SU-DHL-6 (cell line): ENCODE data around the gene TAF15.

ENCODE experiments used
- H2AFZ ChIP-seq: fragments of 200-600 bp; sonication (generic); 2 replicates; pipeline ENCODE4 v1.6.1; 2014; ENCODE audit warnings: low read depth, mild to moderate bottlenecking, moderate library complexity, mixed read lengths, antibody characterized with exemption, low read length; ENCODE audit not compliant: severe bottlenecking
- H3F3A ChIP-seq: fragments of 200-600 bp; shearing (Covaris generic); 2 replicates; pipeline ENCODE4 v1.6.0; 2016; ENCODE audit warnings: antibody characterized with exemption, mild to moderate bottlenecking; ENCODE audit not compliant: insufficient read depth
- H3K27ac ChIP-seq: fragments of 200-600 bp; sonication (generic); 2 replicates; pipeline ENCODE4 v1.5.1; 2016; ENCODE audit warnings: low read depth, mild to moderate bottlenecking, low read length, moderate library complexity, mixed read lengths
- H3K27me3 ChIP-seq: fragments of 200-600 bp; sonication (generic), shearing (Covaris generic); 2 replicates; pipeline ENCODE4 v1.6.0; 2014; ENCODE audit warnings: mild to moderate bottlenecking, low read length
- H3K36me3 ChIP-seq: fragments of 200-600 bp; sonication (generic); 2 replicates; pipeline ENCODE4 v1.6.1; 2014; ENCODE audit warnings: mild to moderate bottlenecking, low read length, mixed read lengths
- H3K4me2 ChIP-seq: fragments of 300-600, 200-600 bp; shearing (Covaris generic), sonication (generic); 2 replicates; pipeline ENCODE4 v1.6.0; 2014; ENCODE audit warnings: low read length, low read depth, mild to moderate bottlenecking; ENCODE audit not compliant: poor library complexity, severe bottlenecking
- H3K4me3 ChIP-seq: fragments of 200-600 bp; sonication (generic); 2 replicates; pipeline ENCODE4 v1.5.1; 2014; ENCODE audit warnings: antibody characterized with exemption, low read length, mild to moderate bottlenecking, mixed read lengths; ENCODE audit not compliant: insufficient read depth, poor library complexity, severe bottlenecking
- H3K79me2 ChIP-seq: fragments of 200-600 bp; sonication (generic); 2 replicates; pipeline ENCODE4 v1.6.1; 2014; ENCODE audit warnings: mild to moderate bottlenecking, low read length, moderate library complexity; ENCODE audit not compliant: insufficient read depth
- H3K9ac ChIP-seq: fragments of 200-600 bp; sonication (generic); 2 replicates; pipeline ENCODE4 v1.7.0; 2014; ENCODE audit warnings: mild to moderate bottlenecking, low read length
- H3K9me2 ChIP-seq: fragments of 200-600 bp; sonication (generic); replicated peaks from 2 replicates; pipeline ENCODE4 v1.6.1; 2014; ENCODE audit warnings: low read length; ENCODE audit not compliant: insufficient read depth
- H3K9me3 ChIP-seq: fragments of 200-600 bp; sonication (generic); 2 replicates; pipeline ENCODE4 v1.6.1; 2014; ENCODE audit warnings: low read length, mixed read lengths; ENCODE audit not compliant: insufficient read depth
- H4K20me1 ChIP-seq: fragments of 200-600 bp; sonication (generic); 2 replicates; pipeline ENCODE4 v1.6.1; 2014; ENCODE audit warnings: low read depth, mild to moderate bottlenecking, antibody characterized with exemption, low read length, moderate library complexity, mixed read lengths
- EZH2phosphoT487 ChIP-seq: fragments of 200-600 bp; sonication (generic), shearing (Covaris generic); conservative IDR thresholded peaks from 2 replicates; pipeline ENCODE4 v1.6.1; 2018; ENCODE audit warnings: mild to moderate bottlenecking, antibody characterized with exemption, low read length, moderate library complexity, mixed read lengths
- TF ChIP-seq, protein P1 (sequence below): fragments of 200-600 bp; sonication (generic); IDR thresholded peaks from one replicate; pipeline ENCODE4 v1.5.1; 2017; ENCODE audit warnings: antibody characterized with exemption, mild to moderate bottlenecking, low read length, moderate library complexity; ENCODE audit not compliant: insufficient read depth, poor library complexity, severe bottlenecking

Gene TAF15

DNA sequence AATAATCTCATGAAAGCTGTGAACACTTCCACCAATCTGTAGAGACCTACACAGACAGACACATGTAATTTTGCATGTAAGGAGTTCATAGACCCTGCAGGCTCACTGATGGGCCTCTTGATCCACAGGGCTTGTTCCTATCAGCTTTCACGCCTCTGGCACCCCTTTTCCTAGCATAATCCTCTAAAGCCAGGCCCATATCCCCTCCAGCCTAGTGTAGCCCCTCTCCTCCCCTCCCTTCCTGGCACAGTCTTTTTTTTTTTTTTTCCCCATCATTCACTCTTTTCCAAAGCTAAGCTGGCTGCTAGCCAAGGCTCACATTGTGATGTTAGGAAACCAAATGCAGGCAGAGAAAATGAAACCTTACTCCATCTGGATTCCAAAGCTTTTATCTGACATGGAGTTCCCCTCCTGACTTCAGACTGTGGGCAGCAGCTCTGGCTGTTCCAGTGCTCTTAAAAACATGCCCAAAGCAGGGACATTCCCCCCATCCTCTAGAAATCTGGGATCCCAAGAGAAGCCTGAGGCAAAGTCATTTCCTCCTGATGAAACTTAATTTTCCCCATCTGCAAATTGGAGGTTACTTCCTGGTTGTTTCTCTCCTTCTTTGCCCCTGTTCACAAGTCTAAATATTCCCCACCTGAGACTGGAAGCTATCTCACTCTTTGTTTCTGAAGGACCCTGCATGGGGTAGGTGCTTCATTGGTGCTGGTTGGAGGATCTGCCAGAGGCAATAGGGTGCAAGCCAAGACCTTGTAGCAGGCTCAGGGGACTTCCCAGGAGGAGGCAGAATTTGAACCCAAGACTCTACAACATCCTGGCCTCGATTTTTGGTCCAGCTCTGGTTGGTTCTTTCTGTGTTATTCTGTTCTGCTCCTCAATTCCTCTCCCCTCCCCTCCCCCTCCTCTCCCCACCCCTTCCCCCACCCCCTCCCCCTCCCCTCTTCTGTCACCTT is 80.8 kb downstream of the TAF15 start:
- Histone ChIP-seq H3K27ac (no peak overlapping the region), H2AFZ (no peak overlapping the region)
- no peak for TF ChIP-seq EZH2phosphoT487
- TF ChIP-seq, protein P1, sequence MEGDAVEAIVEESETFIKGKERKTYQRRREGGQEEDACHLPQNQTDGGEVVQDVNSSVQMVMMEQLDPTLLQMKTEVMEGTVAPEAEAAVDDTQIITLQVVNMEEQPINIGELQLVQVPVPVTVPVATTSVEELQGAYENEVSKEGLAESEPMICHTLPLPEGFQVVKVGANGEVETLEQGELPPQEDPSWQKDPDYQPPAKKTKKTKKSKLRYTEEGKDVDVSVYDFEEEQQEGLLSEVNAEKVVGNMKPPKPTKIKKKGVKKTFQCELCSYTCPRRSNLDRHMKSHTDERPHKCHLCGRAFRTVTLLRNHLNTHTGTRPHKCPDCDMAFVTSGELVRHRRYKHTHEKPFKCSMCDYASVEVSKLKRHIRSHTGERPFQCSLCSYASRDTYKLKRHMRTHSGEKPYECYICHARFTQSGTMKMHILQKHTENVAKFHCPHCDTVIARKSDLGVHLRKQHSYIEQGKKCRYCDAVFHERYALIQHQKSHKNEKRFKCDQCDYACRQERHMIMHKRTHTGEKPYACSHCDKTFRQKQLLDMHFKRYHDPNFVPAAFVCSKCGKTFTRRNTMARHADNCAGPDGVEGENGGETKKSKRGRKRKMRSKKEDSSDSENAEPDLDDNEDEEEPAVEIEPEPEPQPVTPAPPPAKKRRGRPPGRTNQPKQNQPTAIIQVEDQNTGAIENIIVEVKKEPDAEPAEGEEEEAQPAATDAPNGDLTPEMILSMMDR, result no peak

DNA sequence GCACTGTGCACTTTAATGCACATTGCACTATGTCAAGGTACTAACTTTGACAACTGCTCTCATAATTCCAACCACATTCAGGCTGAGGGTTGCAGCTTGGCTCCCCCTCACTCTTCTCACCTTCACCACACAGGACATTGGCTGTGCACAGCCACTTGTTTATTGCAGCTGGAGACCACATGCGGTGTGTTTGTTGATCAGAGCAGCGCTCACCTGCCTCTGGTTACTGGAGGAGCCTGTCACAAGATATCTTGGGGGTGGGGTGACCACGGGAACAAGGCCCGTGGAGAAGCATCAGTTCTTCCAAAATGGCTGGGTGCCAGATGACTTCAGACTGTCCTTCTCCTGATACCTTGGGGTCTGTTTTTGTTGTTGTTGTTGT is 81.5 kb downstream of the TAF15 start:
- Histone ChIP-seq H3K27ac (no peak overlapping the region), H3K9ac (no peak overlapping the region), H3K79me2 (no peaks in the 10 kb centered on the region), H3K4me2 (no peak overlapping the region), H3F3A (no peaks in the 10 kb centered on the region), H3K9me2 (no peaks in the 10 kb centered on the region), H3K9me3 (no peaks in the 10 kb centered on the region), H2AFZ (no peak overlapping the region), H4K20me1 (no peaks in the 10 kb centered on the region), H3K4me3 (no peak overlapping the region), H3K27me3 (no peaks in the 10 kb centered on the region), H3K36me3 (no peaks in the 10 kb centered on the region)
- TF ChIP-seq EZH2phosphoT487, result no peak
- TF ChIP-seq, protein P1, result no peak

More for the DNA sequence above, 80.8 kb downstream of the TAF15 start:
- Histone ChIP-seq H4K20me1 (no peaks in the 10 kb centered on the region), H3K9ac (no peak overlapping the region), H3K4me3 (no peak overlapping the region), H3K4me2 (no peak overlapping the region), H3K79me2 (no peaks in the 10 kb centered on the region), H3F3A (no peaks in the 10 kb centered on the region), H3K9me2 (no peaks in the 10 kb centered on the region), H3K9me3 (no peaks in the 10 kb centered on the region), H3K27me3 (no peaks in the 10 kb centered on the region), H3K36me3 (no peaks in the 10 kb centered on the region)

DNA sequence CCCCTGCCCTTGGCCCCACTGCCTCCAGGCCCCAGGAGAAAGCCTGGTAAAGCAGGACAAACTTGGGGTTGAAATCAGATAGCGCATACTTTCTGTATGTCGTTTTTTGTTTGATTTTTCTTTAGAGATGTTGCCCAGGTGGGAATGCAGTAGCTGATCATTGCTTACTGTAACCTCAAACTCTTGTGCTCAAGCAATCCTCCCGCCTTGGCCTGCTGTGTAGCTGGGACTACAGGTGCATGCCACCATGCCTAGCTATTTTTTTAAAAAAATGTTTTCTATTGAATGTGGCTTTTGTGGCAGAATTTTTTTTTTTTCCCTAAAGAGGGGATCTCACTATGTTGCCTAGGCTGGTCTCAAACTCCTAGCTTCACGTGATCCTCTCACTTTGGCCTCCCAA is 82.0 kb downstream of the TAF15 start:
- Histone ChIP-seq H3F3A (no peaks in the 10 kb centered on the region), H3K27me3 (no peaks in the 10 kb centered on the region), H3K9me2 (no peaks in the 10 kb centered on the region), H3K9ac (no peak overlapping the region), H4K20me1 (no peaks in the 10 kb centered on the region), H3K27ac (no peak overlapping the region), H3K79me2 (no peaks in the 10 kb centered on the region), H3K4me2 (no peak overlapping the region), H2AFZ (no peak overlapping the region), H3K4me3 (no peak overlapping the region), H3K36me3 (no peaks in the 10 kb centered on the region), H3K9me3 (no peaks in the 10 kb centered on the region)
- TF ChIP-seq EZH2phosphoT487, result no peak
- TF ChIP-seq, protein P1, result no peak
